Stimulated activated naive CD8-positive, alpha-beta T cell treated with anti-CD3 and anti-CD28 coated beads, Interleukin-15, Interleukin-2, amounts not matched to agents 100 ng/mL and 50 ng/mL, for 24 hours (primary cell): Measurements from ENCODE around the gene NKAIN2.
"Not testable (repeated sequence)": the region's sequence is repeated elsewhere in the genome, so short reads cannot be mapped to it uniquely, and the experiment has no call there.

Experiments used
- H3K27ac Mint-ChIP-seq: one replicate; pipeline ENCODE4 v1.8.0; 2021; ENCODE audit warnings: mild to moderate bottlenecking, mixed read lengths
- H3K27me3 Mint-ChIP-seq: one replicate; pipeline ENCODE4 v1.8.0; 2021; ENCODE audit warnings: mixed read lengths
- H3K36me3 Mint-ChIP-seq: one replicate; pipeline ENCODE4 v1.8.0; 2021; ENCODE audit warnings: low read depth, mixed read lengths
- H3K4me1 Mint-ChIP-seq: one replicate; pipeline ENCODE4 v1.8.0; 2021; ENCODE audit warnings: low read depth, mixed read lengths
- H3K4me3 Mint-ChIP-seq: one replicate; pipeline ENCODE4 v1.8.0; 2021; ENCODE audit warnings: mild to moderate bottlenecking, mixed read lengths
- H3K9me3 Mint-ChIP-seq: one replicate; pipeline ENCODE4 v1.8.0; 2021; ENCODE audit warnings: mixed read lengths

The NKAIN2 gene

GRCh38 chr6:124143435-124143834, 339.8 kb downstream of the NKAIN2 start:
- Mint-ChIP-seq H3K27me3 (no peaks in the 10 kb centered on the region), H3K36me3 (no peaks in the 10 kb centered on the region), H3K4me3 (no peak overlapping the region), H3K27ac (no peak overlapping the region), H3K4me1 (no peaks in the 10 kb centered on the region), H3K9me3 (no peaks in the 10 kb centered on the region)

GRCh38 chr6:124147621-124148020, 344.0 kb downstream of the NKAIN2 start:
- H3K36me3 Mint-ChIP-seq = no peaks in the 10 kb centered on the region
- no peaks in the 10 kb centered on the region for H3K4me1 Mint-ChIP-seq
- H3K27ac Mint-ChIP-seq = no peak overlapping the region
- H3K9me3 Mint-ChIP-seq = peaks cover 1% of the 10 kb centered on the region
- H3K4me3 Mint-ChIP-seq = no peak overlapping the region
- no peaks in the 10 kb centered on the region for H3K27me3 Mint-ChIP-seq

DNA sequence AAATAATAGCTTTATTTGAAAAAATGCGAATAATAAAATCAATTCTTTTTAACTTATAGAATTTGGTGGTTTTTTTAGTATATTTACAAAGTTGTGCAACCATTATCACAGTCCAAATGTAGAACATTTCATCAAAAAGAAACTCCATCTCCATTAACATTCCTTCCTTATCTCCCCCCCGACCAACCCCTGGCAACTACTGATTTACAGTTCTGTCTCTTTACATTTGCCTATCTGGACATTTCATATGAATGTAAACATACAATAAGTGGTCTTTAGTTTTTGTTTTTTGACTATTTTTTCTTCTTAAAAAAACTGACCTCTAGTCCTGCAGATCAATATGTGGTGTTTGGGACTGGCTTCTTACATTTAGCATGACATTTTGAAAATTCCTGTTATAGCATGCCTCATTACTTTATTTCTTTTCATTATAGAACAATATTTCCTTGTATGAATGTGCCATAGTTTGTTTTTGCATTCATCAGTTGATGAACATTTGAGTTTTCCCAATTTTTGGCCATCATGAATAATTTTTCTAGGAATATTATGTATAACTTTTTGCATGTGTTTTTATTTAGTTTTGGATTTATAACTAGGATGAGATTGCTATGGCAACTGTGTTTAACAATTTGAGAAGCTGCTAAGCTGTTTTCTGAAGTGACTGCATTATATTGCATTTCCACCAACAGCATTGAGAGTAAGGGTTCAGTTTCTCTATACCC, 344.7 kb downstream of the NKAIN2 start:
- no peaks in the 10 kb centered on the region for H3K36me3 Mint-ChIP-seq
- H3K27ac Mint-ChIP-seq = no peak overlapping the region
- H3K9me3 Mint-ChIP-seq = peaks cover 4% of the 10 kb centered on the region
- no peaks in the 10 kb centered on the region for H3K4me1 Mint-ChIP-seq
- H3K4me3 Mint-ChIP-seq = no peak overlapping the region
- no peaks in the 10 kb centered on the region for H3K27me3 Mint-ChIP-seq

GRCh38 chr6:124149646-124150045, 346.0 kb downstream of the NKAIN2 start:
- Mint-ChIP-seq H3K27ac (no peak overlapping the region), H3K27me3 (no peaks in the 10 kb centered on the region), H3K36me3 (no peaks in the 10 kb centered on the region), H3K4me1 (no peaks in the 10 kb centered on the region), H3K9me3 (peaks cover 4% of the 10 kb centered on the region), H3K4me3 (no peak overlapping the region)

DNA sequence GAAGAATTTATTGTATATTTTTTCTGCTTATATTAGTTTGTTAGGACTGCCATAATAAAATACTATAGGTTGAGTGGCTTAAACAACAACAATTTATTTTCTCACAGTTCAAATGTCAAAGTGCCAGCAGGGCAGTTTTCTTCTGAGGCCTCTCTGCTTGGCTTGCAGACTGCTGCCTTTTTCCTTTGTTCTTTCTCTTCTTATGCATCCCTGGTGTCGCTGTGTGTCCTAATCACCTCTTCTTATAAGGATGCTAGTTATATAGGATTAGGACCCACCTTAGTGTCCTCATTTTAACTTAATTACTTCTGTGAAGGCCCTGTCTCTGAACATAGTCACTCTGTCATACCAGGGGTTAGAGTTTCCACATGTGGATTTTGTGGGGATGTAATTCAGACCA, 354.4 kb downstream of the NKAIN2 start:
- H3K27ac Mint-ChIP-seq = no peak overlapping the region
- no peaks in the 10 kb centered on the region for H3K36me3 Mint-ChIP-seq
- no peaks in the 10 kb centered on the region for H3K27me3 Mint-ChIP-seq
- no peak overlapping the region for H3K4me3 Mint-ChIP-seq
- peaks cover 21% of the 10 kb centered on the region for H3K9me3 Mint-ChIP-seq
- no peaks in the 10 kb centered on the region for H3K4me1 Mint-ChIP-seq

- Mint-ChIP-seq H3K4me1 (no peaks in the 10 kb centered on the region), H3K27me3 (no peaks in the 10 kb centered on the region), H3K9me3 (peaks cover 5% of the 10 kb centered on the region), H3K36me3 (no peaks in the 10 kb centered on the region), H3K27ac (no peak overlapping the region), H3K4me3 (no peak overlapping the region)
Observed at GRCh38 chr6:124163676-124164075, 360.0 kb downstream of the NKAIN2 start.

GRCh38 chr6:124164343-124164742, 360.7 kb downstream of the NKAIN2 start:
- Mint-ChIP-seq H3K4me1 (no peaks in the 10 kb centered on the region), H3K27ac (no peak overlapping the region), H3K27me3 (no peaks in the 10 kb centered on the region), H3K4me3 (no peak overlapping the region), H3K36me3 (no peaks in the 10 kb centered on the region), H3K9me3 (peaks cover 3% of the 10 kb centered on the region)

DNA sequence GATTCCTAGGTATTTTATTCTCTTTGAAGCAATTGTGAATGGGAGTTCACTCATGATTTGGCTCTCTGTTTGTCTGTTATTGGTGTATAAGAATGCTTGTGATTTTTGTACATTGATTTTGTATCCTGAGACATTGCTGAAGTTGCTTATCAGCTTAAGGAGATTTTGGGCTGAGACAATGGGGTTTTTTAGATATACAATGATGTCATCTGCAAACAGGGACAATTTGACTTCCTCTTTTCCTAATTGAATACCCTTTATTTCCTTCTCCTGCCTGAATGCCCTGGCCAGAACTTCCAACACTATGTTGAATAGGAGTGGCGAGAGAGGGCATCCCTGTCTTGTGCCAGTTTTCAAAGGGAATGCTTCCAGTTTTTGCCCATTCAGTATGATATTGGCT, 363.6 kb downstream of the NKAIN2 start:
- H3K27ac Mint-ChIP-seq, H3K36me3 Mint-ChIP-seq, H3K4me3 Mint-ChIP-seq, H3K4me1 Mint-ChIP-seq, H3K27me3 Mint-ChIP-seq, H3K9me3 Mint-ChIP-seq: not testable (repeated sequence)

DNA sequence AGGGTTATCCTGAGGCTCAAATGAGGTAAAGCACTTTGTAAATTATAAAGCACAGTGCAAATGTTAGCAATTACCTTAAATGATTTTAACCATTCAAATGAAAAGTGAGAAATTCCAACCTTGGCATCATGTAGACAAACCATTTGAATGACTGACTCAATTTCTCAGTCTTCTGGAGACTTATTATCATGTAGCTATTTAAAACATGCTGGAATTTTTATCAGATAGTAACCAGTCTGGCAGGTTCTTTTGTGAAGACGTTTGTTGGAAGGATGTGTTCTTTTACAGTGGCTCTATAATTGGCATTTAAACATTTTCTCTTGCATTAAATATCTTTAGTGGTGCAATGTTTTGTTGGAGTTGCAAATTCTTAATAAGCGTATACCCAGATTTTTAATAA, 386.6 kb downstream of the NKAIN2 start:
- Mint-ChIP-seq H3K36me3 (no peaks in the 10 kb centered on the region), H3K9me3 (peaks cover 5% of the 10 kb centered on the region), H3K27me3 (no peaks in the 10 kb centered on the region), H3K4me3 (no peak overlapping the region), H3K27ac (no peak overlapping the region), H3K4me1 (no peaks in the 10 kb centered on the region)

GRCh38 chr6:124193132-124193531, 389.5 kb downstream of the NKAIN2 start:
- Mint-ChIP-seq H3K27me3 (no peaks in the 10 kb centered on the region), H3K36me3 (no peaks in the 10 kb centered on the region), H3K9me3 (no peaks in the 10 kb centered on the region), H3K4me3 (no peak overlapping the region), H3K27ac (no peak overlapping the region), H3K4me1 (no peaks in the 10 kb centered on the region)

DNA sequence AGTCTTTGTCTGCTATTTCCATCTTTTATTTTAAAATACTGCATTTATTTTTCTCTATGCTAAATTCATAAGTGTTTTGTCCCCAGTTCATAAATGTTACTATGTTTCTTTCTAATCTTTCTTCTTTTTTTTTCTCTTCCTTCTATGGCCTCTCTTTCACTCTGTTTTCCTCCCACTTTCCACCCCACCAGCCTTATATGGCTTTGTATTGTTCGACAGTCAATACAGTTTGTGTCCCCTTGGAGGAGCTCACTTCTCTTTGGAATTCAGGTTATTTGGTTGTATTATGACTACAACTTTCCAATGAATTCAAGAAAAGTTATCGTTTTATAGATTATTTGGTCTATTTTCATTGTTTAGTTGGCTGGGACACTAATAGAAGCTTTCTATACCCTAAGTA, 393.5 kb downstream of the NKAIN2 start:
- no peaks in the 10 kb centered on the region for H3K9me3 Mint-ChIP-seq
- H3K36me3 Mint-ChIP-seq = no peaks in the 10 kb centered on the region
- no peaks in the 10 kb centered on the region for H3K4me1 Mint-ChIP-seq
- H3K27ac Mint-ChIP-seq = no peak overlapping the region
- H3K4me3 Mint-ChIP-seq = no peak overlapping the region
- no peaks in the 10 kb centered on the region for H3K27me3 Mint-ChIP-seq

DNA sequence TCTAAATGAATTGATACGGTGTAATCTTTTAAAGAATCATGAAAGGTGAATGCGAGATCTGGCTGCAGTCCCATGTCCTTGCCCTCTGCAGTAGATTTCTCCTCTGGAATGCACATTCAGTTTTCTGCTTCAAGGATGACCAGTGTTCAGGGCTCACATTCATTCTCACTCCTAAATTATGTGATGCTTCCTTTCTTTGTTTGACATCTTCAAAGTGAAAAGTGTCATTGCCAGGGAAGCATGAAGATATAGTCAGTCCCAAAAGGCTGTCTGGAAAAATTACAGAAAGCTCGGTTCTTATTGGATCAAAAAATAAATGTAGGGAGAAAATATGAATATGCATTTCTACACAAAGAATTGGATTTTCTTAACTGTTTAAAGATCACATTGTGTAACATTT, 395.6 kb downstream of the NKAIN2 start:
- Mint-ChIP-seq H3K27ac (no peak overlapping the region), H3K36me3 (no peaks in the 10 kb centered on the region), H3K27me3 (no peaks in the 10 kb centered on the region), H3K4me1 (no peaks in the 10 kb centered on the region), H3K9me3 (no peaks in the 10 kb centered on the region), H3K4me3 (no peak overlapping the region)

DNA sequence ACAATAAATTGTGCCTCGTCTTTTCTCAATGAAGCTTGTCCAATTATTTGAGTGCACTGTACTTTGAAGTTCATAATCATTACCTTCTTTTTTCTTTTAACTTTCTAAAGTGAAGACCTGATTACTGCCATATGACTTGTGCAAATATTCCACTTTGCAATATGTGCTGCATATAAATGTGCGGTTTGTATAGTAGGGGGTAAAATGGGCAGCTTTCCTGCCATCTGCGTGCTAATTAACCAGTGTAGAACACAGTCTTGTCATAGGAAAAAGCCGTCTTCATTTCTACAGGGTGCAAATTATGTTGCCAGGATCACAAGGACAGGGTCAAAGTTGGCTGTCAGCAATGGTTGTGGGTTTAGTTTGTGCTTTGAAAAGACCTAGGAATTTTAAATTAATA, 397.0 kb downstream of the NKAIN2 start:
- Mint-ChIP-seq H3K9me3 (no peaks in the 10 kb centered on the region), H3K4me3 (no peak overlapping the region), H3K36me3 (no peaks in the 10 kb centered on the region), H3K4me1 (no peaks in the 10 kb centered on the region), H3K27ac (no peak overlapping the region), H3K27me3 (no peaks in the 10 kb centered on the region)

- Mint-ChIP-seq H3K9me3 (no peaks in the 10 kb centered on the region), H3K36me3 (no peaks in the 10 kb centered on the region), H3K27ac (no peak overlapping the region), H3K4me3 (no peak overlapping the region), H3K27me3 (no peaks in the 10 kb centered on the region), H3K4me1 (no peaks in the 10 kb centered on the region)
Observed at GRCh38 chr6:124203101-124203811, 399.6 kb downstream of the NKAIN2 start.

- H3K36me3 Mint-ChIP-seq = no peaks in the 10 kb centered on the region
- H3K9me3 Mint-ChIP-seq = no peaks in the 10 kb centered on the region
- no peak overlapping the region for H3K27ac Mint-ChIP-seq
- H3K4me3 Mint-ChIP-seq = no peak overlapping the region
- no peaks in the 10 kb centered on the region for H3K27me3 Mint-ChIP-seq
- H3K4me1 Mint-ChIP-seq = no peaks in the 10 kb centered on the region
Observed at GRCh38 chr6:124203812-124204167, 400.1 kb downstream of the NKAIN2 start.

DNA sequence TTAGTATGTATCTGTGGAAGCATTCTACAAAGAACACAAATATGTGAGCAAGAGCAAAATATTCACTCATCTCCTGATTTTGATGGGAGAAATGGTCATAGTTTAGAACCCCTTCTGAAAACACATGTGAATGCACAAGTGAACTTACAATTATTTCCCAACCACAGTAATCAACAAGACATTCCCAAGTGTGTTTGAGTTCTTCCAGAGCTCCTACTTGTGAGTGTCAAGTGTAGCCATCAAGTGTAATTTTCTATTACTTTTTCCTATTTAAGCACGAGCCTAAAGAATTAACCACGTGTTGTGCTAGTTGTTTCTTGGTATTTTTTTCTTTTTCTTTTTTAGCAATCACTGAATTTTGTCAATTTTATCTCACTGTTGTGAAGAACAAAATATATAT, 402.3 kb downstream of the NKAIN2 start:
- Mint-ChIP-seq H3K27ac (no peak overlapping the region), H3K9me3 (peaks cover 3% of the 10 kb centered on the region), H3K4me1 (no peaks in the 10 kb centered on the region), H3K4me3 (no peak overlapping the region), H3K36me3 (no peaks in the 10 kb centered on the region), H3K27me3 (no peaks in the 10 kb centered on the region)
